Left colon (tissue), 2 donors: ENCODE results near the gene CCDC92. TPM values are rescaled to one million over a fixed set of nuclear protein-coding genes. Genes with fewer than 3 reads are reported as not detected.
A peak's percentile ranks its signal among the peaks of the same experiment; 100 is the strongest.

Experiments used
- ATAC-seq: fragments of 200-7000 bp; cut with Tn5 transposase; one replicate; pipeline ENCODE4 v1.9.1; 2020; ENCODE audit warnings: mild to moderate bottlenecking, moderate library complexity
- DNase-seq, 2 donors: peaks; one replicate each; pipeline ENCODE4 v3.0.0-alpha.2; 2020
- intact Hi-C, 2 donors: fragments of 100-400 bp; cut with DNase I in 1 of 2; cut with micrococcal nuclease in 1 of 2; formaldehyde crosslinking; loops; one replicate each; pipeline versions ENCODE4 v1.11.2 to v1.14.0; 2022; cut with DNase I, micrococcal nuclease
- total RNA-seq, 2 donors: library from RNA; stranded (reverse); fragmentation: NEBNext Ultra II Directional; extraction: Animal tissue kit (Norgen Biotek cat#: 25700); gene quantifications; one replicate each; pipeline ENCODE4 v1.2.1, GENCODE V29; 2021
- donor health status: DM: no; HTN: no; CAD: no.
- donor health status: DM: yes; HTN: yes; CAD: no.

The CCDC92 gene
- total RNA-seq, 2 donors from 2014 or later = 20.6 to 25.6 TPM

GRCh38 chr12:123886258-123886657 is 86.4 kb downstream of the CCDC92 start:
- DNase-seq (no peak), ATAC-seq (peak; percentile 12)
- intact Hi-C loops = no loop called here

Other genes starting within 250 kb of the CCDC92 start
- gene DNAH10, start 210.5 kb downstream of the CCDC92 start, total RNA-seq = under 1 TPM; 0.15 to 0.39 TPM
- gene ZNF664, start 384 bp upstream of the CCDC92 start, total RNA-seq = 100 to 1,000 TPM; 111 to 138 TPM